Mesendoderm (in vitro differentiated cells): ENCODE results near the gene DCD.

Experiments used
- DNase-seq: peaks from one replicate; pipeline ENCODE4 v3.0.0; 2013
- H2AK5ac ChIP-seq: 2 replicates; pipeline ENCODE4 v1.6.1; 2013; ENCODE audit warnings: low read length, inconsistent platforms
- H2BK120ac ChIP-seq: 2 replicates; pipeline ENCODE4 v1.6.1; 2013; ENCODE audit warnings: low read depth, mild to moderate bottlenecking, low read length, moderate library complexity, mixed read lengths
- H2BK15ac ChIP-seq: replicated peaks from 2 replicates; pipeline ENCODE4 v1.6.1; 2013; ENCODE audit warnings: low read depth, mild to moderate bottlenecking, moderate library complexity
- H2BK5ac ChIP-seq: 2 replicates; pipeline ENCODE4 v1.6.1; 2013; ENCODE audit warnings: low read length, inconsistent platforms
- H3K18ac ChIP-seq: 2 replicates; pipeline ENCODE4 v1.6.1; 2013; ENCODE audit warnings: mild to moderate bottlenecking, low read length, mixed read lengths
- H3K23ac ChIP-seq: one replicate; pipeline ENCODE4 v1.6.1; 2013; ENCODE audit warnings: low read length
- H3K27ac ChIP-seq: 2 replicates; pipeline ENCODE4 v1.5.1; 2013; ENCODE audit warnings: low read depth, mild to moderate bottlenecking, inconsistent platforms, low read length, moderate library complexity
- H3K27me3 ChIP-seq: 2 replicates; pipeline ENCODE4 v1.6.1; 2013; ENCODE audit warnings: low read length, control low read depth, mild to moderate bottlenecking, inconsistent platforms; ENCODE audit not compliant: insufficient read depth, poor library complexity
- H3K36me3 ChIP-seq: 2 replicates; pipeline ENCODE4 v1.6.1; 2013; ENCODE audit warnings: low read length, inconsistent platforms; ENCODE audit not compliant: control insufficient read depth, insufficient read depth
- H3K4ac ChIP-seq: one replicate; pipeline ENCODE4 v1.6.1; 2013; ENCODE audit warnings: low read depth, mild to moderate bottlenecking, low read length, moderate library complexity
- H3K4me1 ChIP-seq: 2 replicates; pipeline ENCODE4 v1.6.1; 2013; ENCODE audit warnings: low read depth, low read length, inconsistent platforms; ENCODE audit not compliant: control insufficient read depth
- H3K4me2 ChIP-seq: 2 replicates; pipeline ENCODE4 v1.6.1; 2013; ENCODE audit warnings: low read length
- H3K4me3 ChIP-seq: 2 replicates; pipeline ENCODE4 v1.5.1; 2013; ENCODE audit warnings: mild to moderate bottlenecking, low read length
- H3K56ac ChIP-seq: one replicate; pipeline ENCODE4 v1.6.1; 2013; ENCODE audit warnings: low read length
- H3K79me1 ChIP-seq: 2 replicates; pipeline ENCODE4 v1.6.1; 2013; ENCODE audit warnings: low read length, inconsistent platforms
- H3K79me2 ChIP-seq: 2 replicates; pipeline ENCODE4 v1.6.1; 2013; ENCODE audit warnings: mild to moderate bottlenecking, low read length; ENCODE audit not compliant: control insufficient read depth, insufficient read depth
- H3K9ac ChIP-seq: 2 replicates; pipeline ENCODE4 v1.6.1; 2013; ENCODE audit warnings: low read length, inconsistent platforms
- H4K5ac ChIP-seq: one replicate; pipeline ENCODE4 v1.6.1; 2013; ENCODE audit warnings: low read length
- H4K8ac ChIP-seq: one replicate; pipeline ENCODE4 v1.6.1; 2013; ENCODE audit warnings: low read depth, mild to moderate bottlenecking, control low read depth, low read length, moderate library complexity
- WGBS: extraction: QIAGEN DNeasy Blood & Tissue Kit; methylation state at CpG from one replicate; pipeline ENCODE4 v1.1.7; 2013; ENCODE audit warnings: low lambda C conversion rate, missing lambda C conversion rate; ENCODE audit not compliant: insufficient coverage; ENCODE audit errors: extremely low coverage; 5-methylcytosine and 5-hydroxymethylcytosine counted together

DCD gene

DNA sequence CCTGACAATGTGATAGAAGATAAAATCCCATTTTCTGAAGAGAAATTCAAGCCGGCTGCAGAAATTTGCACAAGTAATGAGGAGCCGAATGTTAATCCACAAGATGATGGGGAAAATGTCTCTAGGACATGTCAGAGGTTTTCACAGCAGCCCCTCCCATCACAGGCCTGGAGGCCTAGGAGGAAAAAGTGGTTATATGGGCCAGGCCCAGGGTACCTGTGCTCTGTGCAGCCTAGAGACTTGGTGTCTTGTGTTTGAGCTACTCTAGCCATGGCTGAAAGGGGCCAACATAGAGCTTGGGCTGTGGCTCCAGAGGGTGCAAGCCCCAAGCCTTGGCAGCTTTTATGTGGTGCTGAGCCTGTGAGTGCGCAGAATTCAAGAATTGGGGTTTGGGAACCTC, 20.9 kb downstream of the DCD start:
- Histone ChIP-seq H3K56ac (no peak overlapping the region), H3K4me2 (no peak overlapping the region), H3K79me2 (no peaks in the 10 kb centered on the region), H2BK15ac (no peak overlapping the region), H3K18ac (no peak overlapping the region), H3K23ac (no peak overlapping the region), H4K8ac (no peak overlapping the region), H3K4ac (no peak overlapping the region), H2BK5ac (no peak overlapping the region), H4K5ac (no peak overlapping the region), H3K4me1 (no peaks in the 10 kb centered on the region), H3K27ac (no peak overlapping the region), H2BK120ac (no peak overlapping the region), H3K79me1 (no peaks in the 10 kb centered on the region), H2AK5ac (no peak overlapping the region), H3K9ac (no peak overlapping the region), H3K27me3 (no peaks in the 10 kb centered on the region), H3K4me3 (no peak overlapping the region), H3K36me3 (no peaks in the 10 kb centered on the region)
- no CpG with 5 or more reads among the region's 3 CpGs for WGBS
- no peak for DNase-seq

DNA sequence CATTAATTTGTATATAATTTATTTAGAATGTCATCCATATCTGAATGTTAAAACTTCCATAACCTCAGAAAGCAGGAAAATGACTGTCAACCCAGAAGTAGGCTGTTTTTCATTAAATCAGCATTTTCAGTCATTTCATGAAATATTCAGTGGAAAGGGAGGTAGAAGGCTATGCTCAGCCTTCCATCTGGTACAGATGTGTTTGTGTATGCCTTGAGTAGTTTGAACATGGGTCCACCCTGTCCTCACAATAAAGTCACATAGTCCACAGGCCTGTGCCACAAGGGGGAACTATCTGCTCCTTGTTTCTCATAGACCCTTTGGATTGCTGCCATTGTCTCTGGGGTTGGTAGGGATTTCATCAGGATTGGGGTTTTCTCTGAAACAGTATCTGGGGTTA, 22.6 kb downstream of the DCD start:
- no peak overlapping the region for H3K27ac ChIP-seq
- H2BK5ac ChIP-seq = no peak overlapping the region
- no peak for DNase-seq
- H3K4me2 ChIP-seq = no peak overlapping the region
- no peaks in the 10 kb centered on the region for H3K4me1 ChIP-seq
- no peak overlapping the region for H3K9ac ChIP-seq
- no peak overlapping the region for H4K8ac ChIP-seq
- H3K27me3 ChIP-seq = no peaks in the 10 kb centered on the region
- no peaks in the 10 kb centered on the region for H3K79me1 ChIP-seq
- H2BK15ac ChIP-seq = no peak overlapping the region
- no peak overlapping the region for H3K4ac ChIP-seq
- H3K4me3 ChIP-seq = no peak overlapping the region
- H3K56ac ChIP-seq = no peak overlapping the region
- H3K36me3 ChIP-seq = no peaks in the 10 kb centered on the region
- H2AK5ac ChIP-seq = no peak overlapping the region
- H3K79me2 ChIP-seq = no peaks in the 10 kb centered on the region
- no peak overlapping the region for H3K18ac ChIP-seq
- no peak overlapping the region for H3K23ac ChIP-seq
- H4K5ac ChIP-seq = no peak overlapping the region
- H2BK120ac ChIP-seq = no peak overlapping the region

DNA sequence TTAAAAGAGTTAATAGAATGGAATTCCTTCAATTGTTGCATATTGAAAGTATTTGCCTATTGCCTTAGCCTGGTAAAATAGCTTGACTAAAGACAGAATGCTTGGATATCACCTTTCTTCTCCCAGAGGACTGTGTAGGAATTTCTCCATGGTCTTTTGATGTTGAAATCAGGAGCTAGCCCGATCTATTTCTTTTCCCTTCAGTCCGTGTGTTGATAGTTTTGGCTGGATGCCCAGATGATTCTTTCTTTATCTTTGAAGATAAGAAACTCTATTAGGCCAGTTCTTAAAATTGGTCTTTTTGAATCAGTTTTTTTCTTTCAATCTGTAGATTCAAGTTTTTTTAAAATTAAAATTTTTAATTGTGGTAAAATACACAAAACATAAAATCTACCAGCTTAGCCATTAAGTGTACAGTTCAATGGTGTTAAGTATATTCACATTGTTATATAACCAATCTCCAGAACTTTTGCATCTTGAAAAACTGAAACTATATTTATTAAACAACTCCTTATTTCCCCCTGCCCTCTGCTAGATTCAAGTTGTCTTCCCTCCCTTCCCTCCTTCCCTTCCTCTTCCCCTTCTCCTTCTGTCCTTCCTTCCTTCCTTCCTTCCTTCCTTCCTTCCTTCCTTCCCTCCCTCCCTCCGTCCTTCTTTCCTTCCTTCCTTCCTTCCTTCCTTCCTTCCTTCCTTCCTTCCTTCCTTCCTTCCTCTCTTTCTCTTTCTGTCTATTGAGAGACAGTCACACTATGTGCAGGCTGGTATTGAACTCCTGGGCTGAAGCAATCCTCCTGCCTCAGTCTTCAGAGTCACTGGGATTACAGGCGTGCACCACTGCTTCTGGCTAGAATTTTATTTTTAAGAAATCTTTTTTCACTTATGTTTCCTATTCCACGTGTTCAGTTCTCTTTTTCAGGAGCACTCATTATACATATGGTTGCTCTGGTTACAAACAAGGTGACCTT, 23.6 kb downstream of the DCD start:
- no peak overlapping the region for H3K56ac ChIP-seq
- H2BK15ac ChIP-seq = no peak overlapping the region
- no peak overlapping the region for H2BK5ac ChIP-seq
- H3K4me3 ChIP-seq = no peak overlapping the region
- no peak overlapping the region for H2BK120ac ChIP-seq
- no peaks in the 10 kb centered on the region for H3K27me3 ChIP-seq
- no peak overlapping the region for H3K18ac ChIP-seq
- no CpG with 5 or more reads among the region's 5 CpGs for WGBS
- no peak overlapping the region for H2AK5ac ChIP-seq
- H3K9ac ChIP-seq = no peak overlapping the region
- DNase-seq = no peak
- H4K5ac ChIP-seq = no peak overlapping the region
- H3K4ac ChIP-seq = no peak overlapping the region
- no peaks in the 10 kb centered on the region for H3K79me2 ChIP-seq
- H3K4me2 ChIP-seq = no peak overlapping the region
- no peaks in the 10 kb centered on the region for H3K4me1 ChIP-seq
- no peak overlapping the region for H3K23ac ChIP-seq
- no peaks in the 10 kb centered on the region for H3K79me1 ChIP-seq
- H4K8ac ChIP-seq = no peak overlapping the region
- H3K36me3 ChIP-seq = no peaks in the 10 kb centered on the region
- H3K27ac ChIP-seq = no peak overlapping the region

DNA sequence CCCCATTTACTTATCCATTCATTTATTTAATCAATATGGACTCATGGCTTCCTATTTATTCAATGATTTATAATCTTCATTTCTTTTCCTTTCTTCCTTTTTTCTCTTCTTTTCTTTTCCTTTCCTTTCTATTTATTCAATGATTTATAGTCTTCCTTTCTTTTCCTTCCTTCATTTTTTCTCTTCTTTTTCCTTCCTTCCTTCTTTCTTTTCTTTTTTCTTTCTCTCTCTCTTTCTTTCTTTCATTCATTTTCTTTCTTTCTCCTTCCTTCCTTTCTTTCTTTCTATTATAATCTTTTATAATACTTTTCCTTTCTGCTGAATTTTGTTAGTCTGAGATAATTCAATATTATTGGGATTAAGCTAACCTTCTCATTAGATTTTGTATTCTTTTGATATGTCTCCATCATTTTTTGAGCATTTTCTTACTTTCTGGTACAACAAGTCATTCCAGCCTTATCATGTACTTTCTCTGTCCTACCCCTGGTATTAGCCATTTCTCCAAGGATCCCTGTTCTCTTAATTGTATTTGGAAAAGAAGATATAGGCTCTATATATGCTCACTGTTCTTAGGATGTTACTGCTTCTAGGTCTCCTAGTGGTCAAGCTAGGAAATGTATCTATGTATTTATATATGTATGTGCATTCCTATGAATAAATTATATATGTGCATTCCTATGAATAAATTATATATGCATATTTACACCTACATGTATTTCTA, 25.5 kb downstream of the DCD start:
- Histone ChIP-seq H2BK5ac (no peak overlapping the region), H2AK5ac (no peak overlapping the region), H4K8ac (no peak overlapping the region), H3K4me1 (no peaks in the 10 kb centered on the region), H3K27me3 (no peaks in the 10 kb centered on the region), H3K18ac (no peak overlapping the region), H3K79me2 (no peaks in the 10 kb centered on the region), H3K23ac (no peak overlapping the region), H3K9ac (no peak overlapping the region), H3K36me3 (no peaks in the 10 kb centered on the region), H2BK120ac (no peak overlapping the region), H3K79me1 (no peaks in the 10 kb centered on the region), H3K4me3 (no peak overlapping the region), H3K56ac (no peak overlapping the region), H3K27ac (no peak overlapping the region), H4K5ac (no peak overlapping the region), H2BK15ac (no peak overlapping the region), H3K4ac (no peak overlapping the region), H3K4me2 (no peak overlapping the region)
- no peak for DNase-seq

DNA sequence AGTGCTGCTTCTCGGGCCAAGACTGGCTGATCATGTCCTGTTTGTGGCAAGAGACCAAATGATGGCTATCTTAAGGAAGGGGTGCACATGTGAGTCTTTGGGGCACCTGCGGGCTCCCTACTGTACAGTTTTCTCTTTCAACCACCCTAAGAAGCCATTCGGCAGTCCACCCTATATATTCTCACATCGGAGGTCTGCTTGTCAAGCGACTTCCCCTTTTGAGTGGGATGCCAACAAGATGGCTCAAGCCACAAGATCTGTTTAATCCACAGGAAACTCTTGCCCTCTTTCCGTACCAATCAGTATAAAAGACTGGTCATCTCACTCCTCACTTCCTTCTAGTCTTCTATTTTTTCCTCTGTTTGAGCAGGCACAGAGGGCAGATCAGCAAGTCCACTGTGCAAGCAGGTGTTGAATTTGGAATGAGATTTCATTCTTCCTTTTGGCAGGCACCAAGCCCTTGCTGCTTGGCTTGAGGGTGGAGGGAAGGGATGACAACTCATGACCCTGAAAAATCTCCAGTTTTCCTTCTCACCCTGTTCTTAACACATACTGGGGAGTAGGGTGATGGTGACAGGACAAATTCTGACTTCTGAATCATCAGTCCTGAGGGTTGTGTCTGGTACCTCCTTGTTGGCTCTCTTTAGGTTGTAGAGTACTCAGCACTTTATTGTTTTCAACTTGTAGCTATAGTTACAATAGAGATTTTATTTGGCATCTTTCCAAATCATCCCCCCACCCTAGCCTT, 31.1 kb downstream of the DCD start:
- H2BK120ac ChIP-seq = no peak overlapping the region
- H3K9ac ChIP-seq = no peak overlapping the region
- no peak overlapping the region for H4K5ac ChIP-seq
- no peaks in the 10 kb centered on the region for H3K79me2 ChIP-seq
- DNase-seq = no peak
- no peak overlapping the region for H3K27ac ChIP-seq
- no peak overlapping the region for H2AK5ac ChIP-seq
- no peak overlapping the region for H3K4me3 ChIP-seq
- H3K4ac ChIP-seq = no peak overlapping the region
- no peak overlapping the region for H3K23ac ChIP-seq
- H3K4me1 ChIP-seq = no peaks in the 10 kb centered on the region
- no peaks in the 10 kb centered on the region for H3K27me3 ChIP-seq
- no peak overlapping the region for H4K8ac ChIP-seq
- no peak overlapping the region for H3K56ac ChIP-seq
- no CpG with 5 or more reads among the region's 6 CpGs for WGBS
- no peak overlapping the region for H3K18ac ChIP-seq
- no peak overlapping the region for H2BK5ac ChIP-seq
- no peaks in the 10 kb centered on the region for H3K79me1 ChIP-seq
- H3K4me2 ChIP-seq = no peak overlapping the region
- no peaks in the 10 kb centered on the region for H3K36me3 ChIP-seq
- H2BK15ac ChIP-seq = no peak overlapping the region
